ENCODE results near the gene ADGRA1.

Gene ADGRA1

DNA sequence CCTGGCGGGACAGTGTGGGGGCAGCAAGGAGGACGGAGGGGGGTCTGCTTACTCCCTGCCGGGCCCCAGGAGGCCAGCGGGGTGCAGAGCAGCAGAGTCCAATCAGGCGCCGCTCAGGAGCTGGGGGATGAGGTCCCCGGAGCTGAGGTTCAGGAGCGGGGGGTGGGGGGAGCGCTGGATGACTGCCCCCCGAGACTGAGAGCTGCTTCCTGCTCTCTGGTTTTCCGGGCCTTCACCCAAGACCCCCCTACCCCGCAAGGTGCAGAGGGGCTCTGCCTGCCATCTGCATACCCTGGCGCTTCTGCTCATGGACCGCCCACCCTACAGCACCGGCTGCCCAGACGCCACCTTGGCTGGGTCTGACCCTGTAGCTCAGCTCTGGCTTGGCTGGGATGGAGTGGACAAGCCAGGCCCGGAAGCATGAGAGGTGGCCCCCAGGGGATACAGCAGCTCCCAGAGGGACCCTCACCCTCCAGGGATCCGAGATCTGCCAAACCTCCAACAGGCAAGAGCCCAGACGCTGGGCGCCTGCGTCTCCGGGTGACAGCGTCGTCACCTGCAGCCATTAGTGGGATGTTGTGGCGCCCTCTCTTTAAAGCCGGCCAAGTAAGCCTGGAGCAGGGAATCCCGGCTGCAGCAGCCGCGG, 73.2 kb downstream of the ADGRA1 start:
- DNase-seq (no peak), ATAC-seq (ENCODE audit: insufficient read depth, low read depth) (no peak)
- Histone ChIP-seq H2AFZ (ENCODE audit: low read depth, low read length) (no peak overlapping the region), H3K4me3 (ENCODE audit: low read depth in 1 of 2, low read length in 2 of 2) (no peak overlapping the region), H4K20me1 (ENCODE audit: insufficient read depth, low read length) (no peaks in the 10 kb centered on the region; the same call in 1 of the 2 replicates), H3K9me3 (ENCODE audit: insufficient read depth, low read length, severe bottlenecking) (no peaks in the 10 kb centered on the region), H3K79me2 (ENCODE audit: insufficient read depth, low read length) (no peaks in the 10 kb centered on the region), H3K4me1 (ENCODE audit: insufficient read depth, low read length) (no peaks in the 10 kb centered on the region), H3K9ac (ENCODE audit: low read depth, low read length) (no peak overlapping the region), H3K27me3 (ENCODE audit: insufficient read depth, low read length, poor library complexity) (no peaks in the 10 kb centered on the region), H3K4me2 (ENCODE audit: insufficient read depth, low read length) (no peak overlapping the region), H3K27ac (ENCODE audit: low read length) (no peak overlapping the region), H3K36me3 (ENCODE audit: insufficient read depth, low read length) (no peaks in the 10 kb centered on the region)
- TF ChIP-seq EZH2 (IDR thresholded peaks at IDR 0.05; ENCODE audit: borderline replicate concordance, low read depth, low read length, severe bottlenecking), result no peak
- TF ChIP-seq, protein P1, sequence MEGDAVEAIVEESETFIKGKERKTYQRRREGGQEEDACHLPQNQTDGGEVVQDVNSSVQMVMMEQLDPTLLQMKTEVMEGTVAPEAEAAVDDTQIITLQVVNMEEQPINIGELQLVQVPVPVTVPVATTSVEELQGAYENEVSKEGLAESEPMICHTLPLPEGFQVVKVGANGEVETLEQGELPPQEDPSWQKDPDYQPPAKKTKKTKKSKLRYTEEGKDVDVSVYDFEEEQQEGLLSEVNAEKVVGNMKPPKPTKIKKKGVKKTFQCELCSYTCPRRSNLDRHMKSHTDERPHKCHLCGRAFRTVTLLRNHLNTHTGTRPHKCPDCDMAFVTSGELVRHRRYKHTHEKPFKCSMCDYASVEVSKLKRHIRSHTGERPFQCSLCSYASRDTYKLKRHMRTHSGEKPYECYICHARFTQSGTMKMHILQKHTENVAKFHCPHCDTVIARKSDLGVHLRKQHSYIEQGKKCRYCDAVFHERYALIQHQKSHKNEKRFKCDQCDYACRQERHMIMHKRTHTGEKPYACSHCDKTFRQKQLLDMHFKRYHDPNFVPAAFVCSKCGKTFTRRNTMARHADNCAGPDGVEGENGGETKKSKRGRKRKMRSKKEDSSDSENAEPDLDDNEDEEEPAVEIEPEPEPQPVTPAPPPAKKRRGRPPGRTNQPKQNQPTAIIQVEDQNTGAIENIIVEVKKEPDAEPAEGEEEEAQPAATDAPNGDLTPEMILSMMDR (IDR thresholded peaks at IDR 0.05; ENCODE audit: borderline replicate concordance, extremely low read depth, low read length, poor library complexity, severe bottlenecking), result no peak

- Histone ChIP-seq H2AFZ (ENCODE audit: low read depth, low read length) (no peak overlapping the region), H4K20me1 (ENCODE audit: insufficient read depth, low read length) (no peaks in the 10 kb centered on the region; the same call in 1 of the 2 replicates), H3K4me3 (ENCODE audit: low read depth in 1 of 2, low read length in 2 of 2) (no peak overlapping the region), H3K36me3 (ENCODE audit: insufficient read depth, low read length) (no peaks in the 10 kb centered on the region), H3K9ac (ENCODE audit: low read depth, low read length) (no peak overlapping the region), H3K27me3 (ENCODE audit: insufficient read depth, low read length, poor library complexity) (no peaks in the 10 kb centered on the region), H3K79me2 (ENCODE audit: insufficient read depth, low read length) (no peaks in the 10 kb centered on the region), H3K4me1 (ENCODE audit: insufficient read depth, low read length) (no peaks in the 10 kb centered on the region), H3K4me2 (ENCODE audit: insufficient read depth, low read length) (no peak overlapping the region), H3K9me3 (ENCODE audit: insufficient read depth, low read length, severe bottlenecking) (no peaks in the 10 kb centered on the region), H3K27ac (ENCODE audit: low read length) (no peak overlapping the region)
- ATAC-seq (ENCODE audit: insufficient read depth, low read depth), result no peak
- DNase-seq, result no peak
- TF ChIP-seq EZH2 (IDR thresholded peaks at IDR 0.05; ENCODE audit: borderline replicate concordance, low read depth, low read length, severe bottlenecking), result no peak
- TF ChIP-seq, protein P1 (IDR thresholded peaks at IDR 0.05; ENCODE audit: borderline replicate concordance, extremely low read depth, low read length, poor library complexity, severe bottlenecking), result no peak
Measured at GRCh38 chr10:133161486-133162109, 73.9 kb downstream of the ADGRA1 start.

GRCh38 chr10:133162178-133162909, 74.6 kb downstream of the ADGRA1 start:
- Histone ChIP-seq H3K4me3 (ENCODE audit: low read depth in 1 of 2, low read length in 2 of 2) (no peak overlapping the region), H3K79me2 (ENCODE audit: insufficient read depth, low read length) (no peaks in the 10 kb centered on the region), H3K27ac (ENCODE audit: low read length) (no peak overlapping the region), H3K9me3 (ENCODE audit: insufficient read depth, low read length, severe bottlenecking) (no peaks in the 10 kb centered on the region), H3K9ac (ENCODE audit: low read depth, low read length) (no peak overlapping the region), H3K36me3 (ENCODE audit: insufficient read depth, low read length) (no peaks in the 10 kb centered on the region), H2AFZ (ENCODE audit: low read depth, low read length) (no peak overlapping the region), H3K27me3 (ENCODE audit: insufficient read depth, low read length, poor library complexity) (no peaks in the 10 kb centered on the region), H3K4me2 (ENCODE audit: insufficient read depth, low read length) (no peak overlapping the region), H3K4me1 (ENCODE audit: insufficient read depth, low read length) (no peaks in the 10 kb centered on the region), H4K20me1 (ENCODE audit: insufficient read depth, low read length) (no peaks in the 10 kb centered on the region)
- TF ChIP-seq, protein P1 (IDR thresholded peaks at IDR 0.05; ENCODE audit: borderline replicate concordance, extremely low read depth, low read length, poor library complexity, severe bottlenecking), result no peak
- TF ChIP-seq EZH2 (IDR thresholded peaks at IDR 0.05; ENCODE audit: borderline replicate concordance, low read depth, low read length, severe bottlenecking), result no peak
- ATAC-seq (ENCODE audit: insufficient read depth, low read depth), result no peak
- no peak for DNase-seq

All from DND-41 (cell line).